PC-9 (cell line): Measurements from ENCODE around the gene RNF13. TPM values are rescaled to one million over a fixed set of nuclear protein-coding genes. Genes with fewer than 3 reads are reported as not detected.
"Not testable (repeated sequence)": the region's sequence is repeated elsewhere in the genome, so short reads cannot be mapped to it uniquely, and the experiment has no call there.

Experiments used
- BruUV-seq: library from RNA; stranded (reverse); fragments of 400-500 nt; replicated peaks from 2 replicates; lab custom pipeline; 2021; lab: Mats Ljungman, UMichigan
- CTCF ChIA-PET: fragments of 300-600 bp; sonication (Branson Sonifier 250); formaldehyde crosslinking; loops from one replicate; lab custom pipeline; 2022; ENCODE audit warnings: antibody characterized with exemption; lab: Charles Lee
- POLR2A ChIA-PET: fragments of 300-600 bp; sonication (Branson Sonifier 250); formaldehyde crosslinking; loops from one replicate; lab custom pipeline; 2022; ENCODE audit warnings: antibody characterized with exemption; ENCODE audit not compliant: unreplicated experiment; lab: Charles Lee
- DNase-seq, 2 experiments: peaks; one replicate each; pipeline versions ENCODE4 v3.0.0 to v3.0.0-alpha.2; 2015 to 2022; ENCODE audit warnings: mixed read lengths in 1 of 2
- H2AFZ ChIP-seq: fragments of 200-600 bp; sonication (generic); 2 replicates; pipeline ENCODE4 v1.8.1; 2017; ENCODE audit warnings: antibody characterized with exemption
- H3F3A ChIP-seq: fragments of 200-600 bp; sonication (generic); 2 replicates; pipeline ENCODE4 v1.8.1; 2017; ENCODE audit warnings: antibody characterized with exemption, mild to moderate bottlenecking, low read depth; ENCODE audit not compliant: insufficient read depth
- H3K27ac ChIP-seq: fragments of 200-600 bp; sonication (generic); 2 replicates; pipeline ENCODE4 v1.6.1; 2016; ENCODE audit warnings: mixed run types
- H3K27me3 ChIP-seq: fragments of 200-600 bp; sonication (generic); 2 replicates; pipeline ENCODE4 v1.6.1; 2016; ENCODE audit warnings: low read depth, mixed run types; ENCODE audit not compliant: insufficient read depth
- H3K36me3 ChIP-seq: fragments of 200-600 bp; sonication (generic); 2 replicates; pipeline ENCODE4 v1.6.1; 2016; ENCODE audit warnings: low read depth, mixed run types
- H3K4me1 ChIP-seq: fragments of 200-600 bp; sonication (generic); replicated peaks from 2 replicates; pipeline ENCODE4 v1.6.1; 2016; ENCODE audit warnings: mixed run types; ENCODE audit not compliant: insufficient read depth
- H3K4me2 ChIP-seq: fragments of 200-600 bp; sonication (generic); 2 replicates; pipeline ENCODE4 v1.6.1; 2017; ENCODE audit warnings: mixed run types
- H3K4me3 ChIP-seq: fragments of 200-600 bp; sonication (generic); 2 replicates; pipeline ENCODE4 v1.6.1; 2016; ENCODE audit warnings: mixed run types
- H3K79me2 ChIP-seq: fragments of 200-600 bp; sonication (generic); 2 replicates; pipeline ENCODE4 v1.6.1; 2017; ENCODE audit warnings: low read depth, mixed run types
- H3K9me2 ChIP-seq: fragments of 200-600 bp; sonication (generic); 2 replicates; pipeline ENCODE4 v1.8.1; 2017; ENCODE audit warnings: mild to moderate bottlenecking; ENCODE audit not compliant: insufficient read depth
- H3K9me3 ChIP-seq: fragments of 200-600 bp; sonication (generic); 2 replicates; pipeline ENCODE4 v1.8.1; 2016; ENCODE audit warnings: low read depth; ENCODE audit not compliant: insufficient read depth
- H4K20me1 ChIP-seq: fragments of 200-600 bp; sonication (generic); 2 replicates; pipeline ENCODE4 v1.8.1; 2017; ENCODE audit not compliant: insufficient read depth
- CTCF ChIP-seq: fragments of 200-600 bp; sonication (generic); conservative IDR thresholded peaks from 2 replicates; pipeline ENCODE4 v1.6.1; 2017; ENCODE audit warnings: mixed run types, antibody characterized with exemption, mild to moderate bottlenecking, moderate library complexity
- EZH2 ChIP-seq: fragments of 200-600 bp; sonication (generic); IDR thresholded peaks from 2 replicates; pipeline ENCODE4 v1.8.0; 2017; ENCODE audit warnings: antibody characterized with exemption, low read depth
- intact Hi-C: fragments of 100-400 bp; cut with micrococcal nuclease; formaldehyde crosslinking; loops from one replicate; pipeline ENCODE4 v1.10.0; 2022; ENCODE audit not compliant: unreplicated experiment
- total RNA-seq: library from RNA; stranded (reverse); gene quantifications from 2 replicates; pipeline ENCODE4 v1.2.3, GENCODE V29; 2021

The RNF13 gene
- total RNA-seq, 1 experiment from 2014 or later: 65.0 TPM

- H3K27me3 ChIP-seq: no peaks in the 10 kb centered on the region
- DNase-seq: peak; percentile 57 to 69
- H4K20me1 ChIP-seq: peaks cover under 1% of the 10 kb centered on the region; the same call in 1 of the 2 replicates
- H3F3A ChIP-seq: peaks cover 11% of the 10 kb centered on the region; the same call in 1 of the 2 replicates
- ChIA-PET CTCF (interaction anchor here (0.6 to 1.6 kb wide), 5 partner anchors 213 to 789 kb away, joined by 3 to 8 read pairs (median 6); no protein-coding TSS in a partner anchor), POLR2A (interaction anchor here (0.6 to 1.6 kb wide), 4 partner anchors 213 to 522 kb away, joined by 3 to 11 read pairs (median 4); no protein-coding TSS in a partner anchor)
- peaks cover 16% of the 10 kb centered on the region for H3K36me3 ChIP-seq
- peak overlapping the region; percentile 50 for H3K27ac ChIP-seq
- TF ChIP-seq CTCF (no peak), EZH2 (no peak)
- H3K79me2 ChIP-seq: peaks cover 40% of the 10 kb centered on the region
- intact Hi-C loops: loop anchor here (5.0 kb wide), 2 partner anchors 376 to 699 kb away; no protein-coding TSS in a partner anchor
- H3K4me3 ChIP-seq: peak overlapping the region; percentile 78
- peak overlapping the region; percentile 88 for H3K4me2 ChIP-seq
- H3K9me3 ChIP-seq: no peaks in the 10 kb centered on the region
- peak overlapping the region; percentile 81 for H2AFZ ChIP-seq
- H3K4me1 ChIP-seq: peaks cover 33% of the 10 kb centered on the region
- BruUV-seq: TSS peak; percentile 31
- H3K9me2 ChIP-seq: no peaks in the 10 kb centered on the region
Observed at GRCh38 chr3:149971403-149972075, 158.5 kb downstream of the RNF13 start.

GRCh38 chr3:149975919-149976318 lies 162.9 kb downstream of the RNF13 start:
- H3K36me3 ChIP-seq: no peaks in the 10 kb centered on the region
- no TSS peak for BruUV-seq
- CTCF ChIA-PET: no interaction called here
- no peaks in the 10 kb centered on the region for H3K9me2 ChIP-seq
- no peak overlapping the region for H3K4me2 ChIP-seq
- POLR2A ChIA-PET: interaction anchor here (0.6 to 0.9 kb wide), 2 partner anchors 113 to 570 kb away, joined by 5 to 9 read pairs; partner anchors contain the start of gene SERP1
- 0 out of 2 replicates have a peak, but pooled peaks cover 4% of the 10 kb centered on the region for H3K79me2 ChIP-seq
- DNase-seq: no peak
- no peaks in the 10 kb centered on the region for H3F3A ChIP-seq
- H2AFZ ChIP-seq: no peak overlapping the region
- H3K4me3 ChIP-seq: no peak overlapping the region
- intact Hi-C loops: no loop called here
- H4K20me1 ChIP-seq: no peaks in the 10 kb centered on the region
- no peaks in the 10 kb centered on the region for H3K27me3 ChIP-seq
- H3K27ac ChIP-seq: no peak overlapping the region
- no peaks in the 10 kb centered on the region for H3K9me3 ChIP-seq
- peaks cover 11% of the 10 kb centered on the region; the same call in 1 of the 2 replicates for H3K4me1 ChIP-seq
- TF ChIP-seq CTCF (no peak), EZH2 (no peak)

GRCh38 chr3:149977386-149977785 lies 164.4 kb downstream of the RNF13 start:
- Histone ChIP-seq H3K9me3 (no peaks in the 10 kb centered on the region), H3K36me3 (no peaks in the 10 kb centered on the region), H3K27me3 (no peaks in the 10 kb centered on the region), H3K27ac (no peak overlapping the region), H4K20me1 (no peaks in the 10 kb centered on the region), H2AFZ (no peak overlapping the region), H3F3A (no peaks in the 10 kb centered on the region), H3K9me2 (no peaks in the 10 kb centered on the region), H3K4me3 (no peak overlapping the region), H3K79me2 (0 out of 2 replicates have a peak, but pooled peaks cover 2% of the 10 kb centered on the region), H3K4me1 (peaks cover 4% of the 10 kb centered on the region; the same call in 1 of the 2 replicates), H3K4me2 (no peak overlapping the region)
- TF ChIP-seq CTCF: no peak
- no peak for TF ChIP-seq EZH2
- ChIA-PET CTCF (interaction anchor here (0.6 kb wide), 1 partner anchor 1671 kb away, joined by 3 read pairs; no protein-coding TSS in a partner anchor), POLR2A (no interaction called here)
- intact Hi-C loops: no loop called here
- no TSS peak for BruUV-seq
- DNase-seq: no peak

- H3K79me2 ChIP-seq, H3K9me3 ChIP-seq, H3K36me3 ChIP-seq, POLR2A ChIA-PET, H3K4me1 ChIP-seq, intact Hi-C loops, H2AFZ ChIP-seq, H3K9me2 ChIP-seq, BruUV-seq, H4K20me1 ChIP-seq, H3K4me2 ChIP-seq, DNase-seq, H3K27ac ChIP-seq, H3K4me3 ChIP-seq, H3K27me3 ChIP-seq, H3F3A ChIP-seq: not testable (repeated sequence)
- CTCF ChIA-PET: interaction anchor here (0.7 kb wide), 1 partner anchor 411 kb away, joined by 9 read pairs; no protein-coding TSS in a partner anchor
Observed at GRCh38 chr3:149981979-149982378, 169.0 kb downstream of the RNF13 start.

GRCh38 chr3:149983053-149983452 lies 170.0 kb downstream of the RNF13 start:
- POLR2A ChIA-PET, H4K20me1 ChIP-seq, H3K4me2 ChIP-seq, BruUV-seq, H3K4me3 ChIP-seq, H3K9me2 ChIP-seq, H3K36me3 ChIP-seq, H3K79me2 ChIP-seq, H3K27ac ChIP-seq, intact Hi-C loops, H3K27me3 ChIP-seq, H3K9me3 ChIP-seq, H2AFZ ChIP-seq, H3K4me1 ChIP-seq, H3F3A ChIP-seq, DNase-seq, CTCF ChIA-PET: not testable (repeated sequence)
